GM23338 (cell line): Measurements from ENCODE around the gene MCUR1. TPM values are rescaled to one million over a fixed set of nuclear protein-coding genes. Genes with fewer than 3 reads are reported as not detected.
A peak's percentile ranks its signal among the peaks of the same experiment; 100 is the strongest.

Source experiments
- ATAC-seq: fragments of 200-7000 bp; cut with Tn5 transposase; 3 replicates; pipeline ENCODE4 v1.9.1; 2020
- DNase-seq: peaks from one replicate; pipeline ENCODE4 v3.0.0-alpha.2; 2015; ENCODE audit warnings: low spot score
- H2AFZ ChIP-seq: fragments of 200-600 bp; sonication (generic); 2 replicates; pipeline ENCODE4 v1.8.0; 2016; ENCODE audit warnings: antibody characterized with exemption, mild to moderate bottlenecking, moderate library complexity
- H3F3A ChIP-seq: fragments of 200-600 bp; sonication (generic); replicated peaks from 2 replicates; pipeline ENCODE4 v1.8.0; 2017; ENCODE audit warnings: antibody characterized with exemption, mixed run types, low read depth
- H3K27ac ChIP-seq: fragments of 200-600 bp; sonication (generic); 2 replicates; pipeline ENCODE4 v1.6.1; 2016; ENCODE audit warnings: low read depth
- H3K27me3 ChIP-seq: fragments of 200-600 bp; sonication (generic); 2 replicates; pipeline ENCODE4 v1.8.0; 2016; ENCODE audit warnings: mild to moderate bottlenecking, mixed run types, moderate library complexity; ENCODE audit not compliant: insufficient read depth
- H3K36me3 ChIP-seq: fragments of 200-600 bp; sonication (generic); 2 replicates; pipeline ENCODE4 v1.8.0; 2016; ENCODE audit warnings: mild to moderate bottlenecking; ENCODE audit not compliant: insufficient read depth
- H3K4me1 ChIP-seq: fragments of 200-600 bp; sonication (generic); 2 replicates; pipeline ENCODE4 v1.8.0; 2016; ENCODE audit warnings: mild to moderate bottlenecking, moderate library complexity; ENCODE audit not compliant: insufficient read depth
- H3K4me2 ChIP-seq: fragments of 200-600 bp; sonication (generic); 2 replicates; pipeline ENCODE4 v1.7.1; 2017; ENCODE audit warnings: mixed run types
- H3K4me3 ChIP-seq: fragments of 200-600 bp; sonication (generic); 2 replicates; pipeline ENCODE4 v1.6.1; 2016; ENCODE audit warnings: mixed run types
- H3K79me2 ChIP-seq: fragments of 200-600 bp; sonication (generic); replicated peaks from 2 replicates; pipeline ENCODE4 v1.8.0; 2017; ENCODE audit warnings: mild to moderate bottlenecking; ENCODE audit not compliant: insufficient read depth
- H3K9me2 ChIP-seq: fragments of 200-600 bp; sonication (generic); 2 replicates; pipeline ENCODE4 v1.8.0; 2017; ENCODE audit not compliant: insufficient read depth
- H4K20me1 ChIP-seq: fragments of 200-600 bp; sonication (generic); replicated peaks from 2 replicates; pipeline ENCODE4 v1.8.0; 2017; ENCODE audit warnings: mild to moderate bottlenecking; ENCODE audit not compliant: insufficient read depth
- H3K27ac Mint-ChIP-seq: 2 replicates; pipeline ENCODE4 v1.8.0; 2020; ENCODE audit warnings: inconsistent platforms, mild to moderate bottlenecking, moderate library complexity, mixed read lengths
- H3K27me3 Mint-ChIP-seq: 3 replicates; pipeline ENCODE4 v1.8.0; 2022; ENCODE audit warnings: low read depth, mild to moderate bottlenecking, moderate library complexity, mixed read lengths, inconsistent platforms; ENCODE audit not compliant: insufficient read depth, poor library complexity
- H3K36me3 Mint-ChIP-seq: 3 replicates; pipeline ENCODE4 v1.8.0; 2021; ENCODE audit warnings: low read depth, mild to moderate bottlenecking, inconsistent platforms, moderate library complexity, mixed read lengths
- H3K4me1 Mint-ChIP-seq: 3 replicates; pipeline ENCODE4 v1.8.0; 2020; ENCODE audit warnings: mild to moderate bottlenecking, inconsistent platforms, mixed read lengths
- H3K4me3 Mint-ChIP-seq: 3 replicates; pipeline ENCODE4 v1.8.0; 2021; ENCODE audit warnings: moderate library complexity, mild to moderate bottlenecking, inconsistent platforms, mixed read lengths
- H3K9me3 Mint-ChIP-seq: 3 replicates; pipeline ENCODE4 v1.8.0; 2020; ENCODE audit warnings: moderate library complexity, mild to moderate bottlenecking, inconsistent platforms, mixed read lengths
- CREB1 ChIP-seq: fragments of 250-450 bp; sonication (Bioruptor Pico); IDR thresholded peaks from 2 replicates; pipeline ENCODE4 v1.5.0; 2020; ENCODE audit warnings: low read depth, mild to moderate bottlenecking, moderate library complexity
- CTCF ChIP-seq, 2 experiments: fragments of 200-600 bp in 1 of 2; sonication (generic) in 1 of 2; conservative IDR thresholded peaks; 2 replicates each; pipeline versions ENCODE4 v1.5.1 to v1.6.1; 2016 to 2017; ENCODE audit warnings: antibody characterized with exemption in 2 of 2, low read depth in 2 of 2, mild to moderate bottlenecking in 2 of 2, moderate library complexity in 1 of 2
- ETS1 ChIP-seq: IDR thresholded peaks from 2 replicates; pipeline ENCODE4 v1.6.1; 2016; ENCODE audit warnings: antibody characterized with exemption
- EZH2 ChIP-seq: fragments of 200-600 bp; sonication (generic); IDR thresholded peaks from one replicate; pipeline ENCODE4 v1.8.0; 2017; ENCODE audit warnings: antibody characterized with exemption, mild to moderate bottlenecking, low read depth; ENCODE audit not compliant: unreplicated experiment
- EZH2phosphoT487 ChIP-seq: fragments of 200-600 bp; sonication (generic); IDR thresholded peaks from one replicate; pipeline ENCODE4 v1.8.1; 2018; ENCODE audit warnings: antibody characterized with exemption; ENCODE audit not compliant: unreplicated experiment
- JUNB ChIP-seq: IDR thresholded peaks from one replicate; pipeline ENCODE4 v1.6.1; 2016; ENCODE audit warnings: antibody characterized with exemption; ENCODE audit not compliant: unreplicated experiment
- NANOG ChIP-seq: IDR thresholded peaks from 2 replicates; pipeline ENCODE4 v1.6.1; 2016; ENCODE audit warnings: antibody characterized with exemption, borderline replicate concordance
- POLR2AphosphoS5 ChIP-seq: IDR thresholded peaks from 2 replicates; pipeline ENCODE4 v1.6.1; 2016; ENCODE audit warnings: antibody characterized with exemption, low read depth
- REST ChIP-seq: IDR thresholded peaks from one replicate; pipeline ENCODE4 v1.6.1; 2018; ENCODE audit warnings: antibody characterized with exemption; ENCODE audit not compliant: unreplicated experiment
- STAT1 ChIP-seq: IDR thresholded peaks from one replicate; pipeline ENCODE4 v1.6.1; 2016; ENCODE audit warnings: antibody characterized with exemption; ENCODE audit not compliant: unreplicated experiment
- ZNF114 ChIP-seq: fragments of 250-450 bp; sonication (Bioruptor Pico); IDR thresholded peaks from 2 replicates; pipeline ENCODE4 v1.5.0; 2020; ENCODE audit warnings: mild to moderate bottlenecking, moderate library complexity
- ZNF331 ChIP-seq: fragments of 250-450 bp; sonication (Bioruptor Pico); IDR thresholded peaks from 2 replicates; pipeline ENCODE4 v1.5.0; 2020; ENCODE audit warnings: low read depth, mild to moderate bottlenecking, moderate library complexity
- ZNF462 ChIP-seq: fragments of 250-450 bp; sonication (Bioruptor Pico); IDR thresholded peaks from 2 replicates; pipeline ENCODE4 v1.5.0; 2020; ENCODE audit warnings: mild to moderate bottlenecking, moderate library complexity
- polyA plus RNA-seq: library from polyadenylated mRNA; unstranded; fragments of >200 nt; fragmentation: Nextera tagmentation; extraction: Ambion mirVana; gene quantifications from 2 replicates; pipeline ENCODE4 v1.2.1, GENCODE V29; 2016
- total RNA-seq: library from RNA; depleted of rRNA; stranded (reverse); fragments of >200 nt; shearing (Covaris generic); gene quantifications from 2 replicates; pipeline ENCODE4 v1.2.3, GENCODE V29; 2014

Gene MCUR1
- total and polyA plus RNA-seq, 2 experiments from 2014 or later, result 21.0 to 65.3 TPM

GRCh38 chr6:13846841-13847240, 32.5 kb upstream of the MCUR1 start:
- no peaks in the 10 kb centered on the region for H3F3A ChIP-seq
- peak overlapping the region; percentile 68 for H3K4me2 ChIP-seq
- no peaks in the 10 kb centered on the region for H4K20me1 ChIP-seq
- H3K4me1 ChIP-seq, result peaks cover 19% of the 10 kb centered on the region
- ATAC-seq, result peak; percentile 85
- Mint-ChIP-seq H3K9me3 (no peaks in the 10 kb centered on the region), H3K27ac (peak overlapping the region; percentile 78), H3K4me1 (peaks cover 28% of the 10 kb centered on the region), H3K27me3 (peaks cover 7% of the 10 kb centered on the region), H3K4me3 (peak overlapping the region; percentile 18; the same call in 1 of the 3 replicates), H3K36me3 (no peaks in the 10 kb centered on the region)
- TF ChIP-seq NANOG (no peak), STAT1 (no peak), JUNB (peak; percentile 79), EZH2 (no peak), CREB1 (0 out of 2 replicates have a peak, but pooled peaks have one; percentile 11), ZNF331 (CRISPR knock-in tag) (no peak), ETS1 (no peak), CTCF (conservative IDR thresholded peaks at IDR 0.05; ENCODE audit: low read depth in 2 of 2) (peak; percentile 58 to 71), ZNF462 (CRISPR knock-in tag) (no peak), ZNF114 (CRISPR knock-in tag) (no peak), POLR2AphosphoS5 (0 out of 2 replicates have a peak, but pooled peaks have one; percentile 30), EZH2phosphoT487 (no peak), REST (no peak)
- H3K27me3 ChIP-seq, result no peaks in the 10 kb centered on the region
- H3K36me3 ChIP-seq, result no peaks in the 10 kb centered on the region
- DNase-seq, result peak; percentile 85
- H2AFZ ChIP-seq, result peak overlapping the region; percentile 72
- no peak overlapping the region for H3K27ac ChIP-seq
- no peaks in the 10 kb centered on the region for H3K9me2 ChIP-seq
- peak overlapping the region; percentile 27 for H3K4me3 ChIP-seq
- H3K79me2 ChIP-seq, result no peaks in the 10 kb centered on the region
